ENCODE data around the gene ANKRD37. TPM values are rescaled to one million over a fixed set of nuclear protein-coding genes. Genes with fewer than 3 reads are reported as not detected.

The ANKRD37 gene
- total RNA-seq, 2 donors from 2014 or later = 5.5 to 13.8 TPM

GRCh38 chr4:185357211-185357610, 39.4 kb upstream of the ANKRD37 start:
- H3K27ac ChIP-seq = no peak overlapping the region
- peaks cover 11% of the 10 kb centered on the region for H3K36me3 ChIP-seq

GRCh38 chr4:185357733-185358440, 38.8 kb upstream of the ANKRD37 start:
- H3K4me3 ChIP-seq = no peak overlapping the region
- H3K4me1 ChIP-seq = no peaks in the 10 kb centered on the region
- peaks cover 11% of the 10 kb centered on the region for H3K36me3 ChIP-seq
- H3K27me3 ChIP-seq = no peaks in the 10 kb centered on the region
- no peaks in the 10 kb centered on the region for H3K9me3 ChIP-seq
- no peak for TF ChIP-seq CTCF (IDR thresholded peaks at IDR 0.05)
- no peak for DNase-seq (ENCODE audit: low spot score)
- H3K27ac ChIP-seq = no peak overlapping the region

More at GRCh38 chr4:185357211-185357610, 39.4 kb upstream of the ANKRD37 start:
- Histone ChIP-seq H3K4me1 (no peaks in the 10 kb centered on the region), H3K9me3 (no peaks in the 10 kb centered on the region), H3K27me3 (no peaks in the 10 kb centered on the region), H3K4me3 (no peak overlapping the region)
- no peak for TF ChIP-seq CTCF (IDR thresholded peaks at IDR 0.05)
- no peak for DNase-seq (ENCODE audit: low spot score)

- DNase-seq (ENCODE audit: low spot score) = no peak
- no peak overlapping the region for H3K27ac ChIP-seq
- H3K9me3 ChIP-seq = no peaks in the 10 kb centered on the region
- H3K36me3 ChIP-seq = peaks cover 11% of the 10 kb centered on the region
- no peak overlapping the region for H3K4me3 ChIP-seq
- no peaks in the 10 kb centered on the region for H3K27me3 ChIP-seq
- H3K4me1 ChIP-seq = no peaks in the 10 kb centered on the region
- no peak for TF ChIP-seq CTCF (IDR thresholded peaks at IDR 0.05)
Measured at GRCh38 chr4:185358514-185358913, 38.1 kb upstream of the ANKRD37 start.

GRCh38 chr4:185358959-185359358, 37.7 kb upstream of the ANKRD37 start:
- Histone ChIP-seq H3K4me3 (no peak overlapping the region), H3K27me3 (no peaks in the 10 kb centered on the region), H3K9me3 (no peaks in the 10 kb centered on the region), H3K4me1 (no peaks in the 10 kb centered on the region), H3K27ac (no peak overlapping the region), H3K36me3 (peaks cover 11% of the 10 kb centered on the region)
- TF ChIP-seq CTCF (IDR thresholded peaks at IDR 0.05) = no peak
- DNase-seq (ENCODE audit: low spot score) = no peak

- Histone ChIP-seq H3K9me3 (no peaks in the 10 kb centered on the region), H3K4me1 (no peaks in the 10 kb centered on the region), H3K27me3 (no peaks in the 10 kb centered on the region), H3K36me3 (peaks cover 11% of the 10 kb centered on the region), H3K4me3 (no peak overlapping the region), H3K27ac (no peak overlapping the region)
- DNase-seq (ENCODE audit: low spot score) = no peak
- TF ChIP-seq CTCF (IDR thresholded peaks at IDR 0.05) = no peak
Measured at GRCh38 chr4:185359767-185360446, 36.7 kb upstream of the ANKRD37 start.

All from right atrium auricular region (tissue), 2 donors.